ENCODE data around the gene UNC13B. TPM values are rescaled to one million over a fixed set of nuclear protein-coding genes. Genes with fewer than 3 reads are reported as not detected.

Gene UNC13B
- total and polyA plus RNA-seq, 2 donors (not counting 1 experiment from before 2014, with no cell fraction given) = 0.19 to 0.25 TPM

- H2AFZ ChIP-seq (ENCODE audit: insufficient read depth, low read depth, low read length, poor library complexity, severe bottlenecking) = no peak overlapping the region
- peaks cover 0 to 4% (median 0%) of the 10 kb centered on the region in 4 experiments for H3K27me3 ChIP-seq (replicated peaks in 1 of 4; ENCODE audit: control extremely low read depth in 1 of 4, control insufficient read depth in 3 of 4, insufficient read depth in 4 of 4, low read length in 3 of 4)
- H3K36me3 ChIP-seq (replicated peaks in 1 of 2; ENCODE audit: control extremely low read depth in 1 of 2, control insufficient read depth in 1 of 2, extremely low read depth in 1 of 2, insufficient read depth in 2 of 2, low read length in 1 of 2) = no peaks in the 10 kb centered on the region
- H4K20me1 ChIP-seq (ENCODE audit: control insufficient read depth, insufficient read depth, low read length, poor library complexity, severe bottlenecking) = no peaks in the 10 kb centered on the region
- intact Hi-C loops (cut with micrococcal nuclease) = no loop called here
- H3K4me1 ChIP-seq (ENCODE audit: control insufficient read depth in 2 of 2, insufficient read depth in 2 of 2, low read length in 2 of 2) = no peaks in the 10 kb centered on the region
- Mint-ChIP-seq H3K9me3 (ENCODE audit: insufficient read depth) (no peaks in the 10 kb centered on the region), H3K4me1 (no peaks in the 10 kb centered on the region), H3K4me3 (no peak overlapping the region), H3K27ac (no peak overlapping the region), H3K27me3 (peaks cover 25% of the 10 kb centered on the region)
- H3K9me3 ChIP-seq (ENCODE audit: control extremely low read depth in 1 of 3, control insufficient read depth in 2 of 3, insufficient read depth in 1 of 3, low read length in 2 of 3) = no peaks in the 10 kb centered on the region
- no CpG with 5 or more reads among the region's 5 CpGs for WGBS (ENCODE audit: insufficient coverage)
- no peak overlapping the region for H3K4me2 ChIP-seq (replicated peaks; ENCODE audit: low read depth, low read length, poor library complexity, severe bottlenecking)
- ATAC-seq (ENCODE audit: low read depth) (no peak), DNase-seq (no peak)
- no peak overlapping the region for H3K9ac ChIP-seq (ENCODE audit: low read length)
- ChIA-PET CTCF (interaction anchor here (0.9 kb wide), 1 partner anchor 9 kb away, joined by 5 read pairs; no protein-coding TSS in a partner anchor), POLR2A (no interaction called here)
- H3K4me3 ChIP-seq (ENCODE audit: control extremely low read depth in 1 of 5, extremely low read depth in 1 of 5, insufficient read depth in 1 of 5, low read depth in 2 of 5, low read length in 4 of 5) = no peak overlapping the region
- H3K27ac ChIP-seq (ENCODE audit: low read length in 2 of 2) = no peak overlapping the region
- H3K79me2 ChIP-seq (ENCODE audit: control insufficient read depth, insufficient read depth, low read length) = no peaks in the 10 kb centered on the region
- no peak for TF ChIP-seq CTCF (IDR thresholded peaks at IDR 0.05)
- no peak for TF ChIP-seq EZH2 (IDR thresholded peaks at IDR 0.05; ENCODE audit: borderline replicate concordance, insufficient read depth, low read depth, low read length, poor library complexity, severe bottlenecking)
These were observed 150.3 kb downstream of the UNC13B start for GRCh38 chr9:35311891-35312639.

DNA sequence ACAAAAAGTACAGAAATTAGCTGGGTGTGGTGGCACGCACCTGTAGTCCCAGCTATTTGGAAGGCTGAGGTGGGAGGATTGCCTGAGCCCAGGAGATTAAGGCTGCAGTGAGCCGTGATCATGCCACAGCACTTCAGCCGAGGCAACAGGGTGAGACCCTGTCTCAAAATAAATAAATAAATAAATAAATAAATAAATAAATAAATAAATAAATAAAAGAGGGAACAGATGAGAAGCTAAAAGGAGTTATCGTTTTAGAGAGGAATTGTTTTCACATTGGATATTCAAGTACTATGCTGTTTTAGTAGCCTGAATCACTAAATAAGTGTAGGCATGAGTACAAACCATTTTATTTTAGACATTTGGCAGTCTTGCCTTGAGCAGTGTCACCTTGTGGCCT is 151.7 kb downstream of the UNC13B start:
- no peaks in the 10 kb centered on the region for H3K4me1 Mint-ChIP-seq
- ATAC-seq (ENCODE audit: low read depth) = no peak

More for the DNA sequence above, 151.7 kb downstream of the UNC13B start:
- WGBS (ENCODE audit: insufficient coverage) = 100% methylated on average over 1 of the region's 4 CpGs
- no peak overlapping the region for H3K27ac Mint-ChIP-seq
- H3K79me2 ChIP-seq (ENCODE audit: control insufficient read depth, insufficient read depth, low read length) = no peaks in the 10 kb centered on the region
- peaks cover 0 to 4% (median 0%) of the 10 kb centered on the region in 4 experiments for H3K27me3 ChIP-seq (replicated peaks in 1 of 4; ENCODE audit: control extremely low read depth in 1 of 4, control insufficient read depth in 3 of 4, insufficient read depth in 4 of 4, low read length in 3 of 4)
- ChIA-PET CTCF (no interaction called here), POLR2A (interaction anchor here (0.6 kb wide), 1 partner anchor 242 kb away, joined by 3 read pairs; no protein-coding TSS in a partner anchor)
- H4K20me1 ChIP-seq (ENCODE audit: control insufficient read depth, insufficient read depth, low read length, poor library complexity, severe bottlenecking) = no peaks in the 10 kb centered on the region
- H3K27me3 Mint-ChIP-seq = peaks cover 15% of the 10 kb centered on the region
- H3K36me3 ChIP-seq (replicated peaks in 1 of 2; ENCODE audit: control extremely low read depth in 1 of 2, control insufficient read depth in 1 of 2, extremely low read depth in 1 of 2, insufficient read depth in 2 of 2, low read length in 1 of 2) = no peaks in the 10 kb centered on the region
- no peaks in the 10 kb centered on the region for H3K4me1 ChIP-seq (ENCODE audit: control insufficient read depth in 2 of 2, insufficient read depth in 2 of 2, low read length in 2 of 2)
- H3K9ac ChIP-seq (ENCODE audit: low read length) = no peak overlapping the region
- no peak overlapping the region for H3K4me3 Mint-ChIP-seq
- peaks cover 0 to under 1% (median 0%) of the 10 kb centered on the region in 3 donors for H3K9me3 ChIP-seq (ENCODE audit: control extremely low read depth in 1 of 3, control insufficient read depth in 2 of 3, insufficient read depth in 1 of 3, low read length in 2 of 3)
- TF ChIP-seq CTCF (IDR thresholded peaks at IDR 0.05) = no peak
- no peak for TF ChIP-seq EZH2 (IDR thresholded peaks at IDR 0.05; ENCODE audit: borderline replicate concordance, insufficient read depth, low read depth, low read length, poor library complexity, severe bottlenecking)
- peaks cover 2% of the 10 kb centered on the region for H3K9me3 Mint-ChIP-seq (ENCODE audit: insufficient read depth)
- no peak overlapping the region for H3K4me2 ChIP-seq (replicated peaks; ENCODE audit: low read depth, low read length, poor library complexity, severe bottlenecking)
- H2AFZ ChIP-seq (ENCODE audit: insufficient read depth, low read depth, low read length, poor library complexity, severe bottlenecking) = no peak overlapping the region
- intact Hi-C loops (cut with micrococcal nuclease) = no loop called here
- H3K27ac ChIP-seq (ENCODE audit: low read length in 2 of 2) = no peak overlapping the region
- no peak overlapping the region for H3K4me3 ChIP-seq (ENCODE audit: control extremely low read depth in 1 of 5, extremely low read depth in 1 of 5, insufficient read depth in 1 of 5, low read depth in 2 of 5, low read length in 4 of 5)
- DNase-seq = no peak

Data from B cell (primary cell).